HUES6 (cell line): ENCODE data around the gene TSSK6.

Experiments
- H3K27ac ChIP-seq: 2 replicates; pipeline ENCODE4 v1.7.0; 2013; ENCODE audit warnings: low read depth, mild to moderate bottlenecking, low read length, inconsistent platforms
- H3K27me3 ChIP-seq: 2 replicates; pipeline ENCODE4 v1.6.1; 2013; ENCODE audit warnings: low read length; ENCODE audit not compliant: control insufficient read depth, insufficient read depth
- H3K36me3 ChIP-seq: 2 replicates; pipeline ENCODE4 v1.6.1; 2013; ENCODE audit warnings: low read length; ENCODE audit not compliant: control insufficient read depth, insufficient read depth
- H3K4me1 ChIP-seq: 2 replicates; pipeline ENCODE4 v1.6.1; 2013; ENCODE audit warnings: low read length; ENCODE audit not compliant: control insufficient read depth, insufficient read depth
- H3K4me3 ChIP-seq: 2 replicates; pipeline ENCODE4 v1.5.1; 2013; ENCODE audit warnings: low read depth, low read length
- H3K9ac ChIP-seq: one replicate; pipeline ENCODE4 v1.6.1; 2013; ENCODE audit warnings: mild to moderate bottlenecking, low read length
- H3K9me3 ChIP-seq: 2 replicates; pipeline ENCODE4 v1.6.1; 2013; ENCODE audit warnings: low read depth, low read length; ENCODE audit not compliant: control insufficient read depth, insufficient read depth

Gene TSSK6

DNA sequence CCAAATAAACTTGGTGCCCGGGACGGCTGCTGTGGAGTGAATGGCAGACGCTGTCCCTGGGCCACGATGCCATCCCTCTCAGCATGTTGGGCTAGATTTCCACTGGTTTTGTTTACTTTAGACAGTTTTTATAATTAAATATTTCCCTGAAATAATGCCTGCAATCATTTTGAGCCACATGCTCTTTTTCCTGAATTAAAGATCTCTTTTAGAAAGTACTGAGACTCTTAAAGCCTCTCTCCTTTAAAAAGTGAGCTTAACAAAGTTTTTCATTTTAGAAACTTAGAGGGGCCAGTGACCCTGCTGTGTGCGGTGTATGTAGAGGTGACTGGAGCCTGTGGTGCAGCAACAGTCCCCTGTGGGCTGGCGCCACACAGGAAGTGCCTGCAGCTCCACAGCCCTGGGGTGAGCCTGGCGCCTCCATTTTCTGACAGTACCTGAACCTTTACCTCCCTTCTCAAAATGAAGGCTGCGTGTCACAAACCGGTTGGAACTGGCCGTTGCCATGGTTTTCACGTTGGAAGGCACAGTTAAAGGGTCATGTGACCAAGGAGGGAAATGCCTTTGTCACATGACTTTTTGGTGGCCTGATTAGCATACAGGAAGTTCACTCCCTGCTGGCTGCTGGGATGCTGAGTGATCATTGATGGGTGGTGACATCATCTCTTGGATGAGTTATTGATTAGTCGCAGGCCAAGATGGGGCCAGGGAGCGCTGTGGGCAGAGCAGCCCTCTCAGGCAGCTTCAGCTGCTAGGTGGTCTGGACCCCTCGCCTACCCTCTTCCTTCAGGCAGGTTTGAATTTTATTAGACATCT is 26.3 kb downstream of the TSSK6 start:
- H3K4me1 ChIP-seq: peaks cover 52% of the 10 kb centered on the region
- H3K27ac ChIP-seq: peak overlapping the region; percentile 81
- H3K9ac ChIP-seq: peak overlapping the region; percentile 67
- peak overlapping the region; percentile 4; the same call in 1 of the 2 replicates for H3K4me3 ChIP-seq
- no peaks in the 10 kb centered on the region for H3K27me3 ChIP-seq
- H3K9me3 ChIP-seq: no peaks in the 10 kb centered on the region
- H3K36me3 ChIP-seq: peaks cover 31% of the 10 kb centered on the region

DNA sequence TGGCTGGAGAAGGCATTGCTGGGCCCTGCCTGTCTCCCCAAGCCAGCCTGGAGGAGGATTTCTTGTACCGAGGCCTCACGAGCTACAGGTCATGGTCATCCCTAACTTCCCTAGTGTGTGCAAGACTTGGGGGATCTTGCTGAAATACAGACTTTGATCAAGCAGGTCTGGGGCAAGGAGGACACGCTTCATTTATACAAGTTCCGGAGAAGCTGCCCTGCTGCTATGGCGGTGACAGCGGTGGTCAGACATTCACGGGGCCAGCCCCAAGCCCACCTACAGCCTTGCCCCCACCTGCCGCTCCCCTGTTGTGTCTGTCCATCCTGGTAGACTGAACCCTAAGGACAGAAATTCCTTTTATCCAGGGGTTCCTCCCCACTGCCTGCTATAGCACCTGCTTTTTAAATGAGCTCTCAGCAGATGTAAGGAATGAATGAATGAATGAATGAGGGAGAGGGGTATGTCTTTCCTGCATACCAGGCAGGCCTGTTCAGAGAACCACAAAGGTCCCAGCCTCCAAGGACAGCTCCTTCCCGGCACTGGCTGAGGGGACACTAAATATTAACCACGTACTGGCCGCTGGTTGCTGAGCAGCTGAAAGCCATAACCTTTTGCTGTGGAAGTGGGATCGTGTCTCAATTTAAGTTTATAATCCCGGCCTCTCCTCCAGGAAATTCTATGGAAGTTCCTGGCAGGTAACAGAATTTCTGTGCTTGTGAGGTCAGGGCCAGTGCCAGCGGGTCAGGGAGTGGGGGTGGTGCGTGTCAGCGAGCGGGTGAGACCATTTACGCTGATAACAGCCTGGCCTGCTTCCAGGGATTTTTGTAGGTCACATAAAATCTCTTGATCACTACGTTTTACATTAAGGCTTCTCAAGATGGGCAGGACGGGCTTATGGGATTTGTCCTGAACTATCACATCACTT is 27.1 kb downstream of the TSSK6 start:
- Histone ChIP-seq H3K9me3 (no peaks in the 10 kb centered on the region), H3K9ac (peak overlapping the region; percentile 8), H3K27ac (peak overlapping the region; percentile 75), H3K36me3 (peaks cover 25% of the 10 kb centered on the region), H3K4me3 (peak overlapping the region; percentile 4; the same call in 1 of the 2 replicates), H3K27me3 (no peaks in the 10 kb centered on the region), H3K4me1 (peaks cover 52% of the 10 kb centered on the region)

DNA sequence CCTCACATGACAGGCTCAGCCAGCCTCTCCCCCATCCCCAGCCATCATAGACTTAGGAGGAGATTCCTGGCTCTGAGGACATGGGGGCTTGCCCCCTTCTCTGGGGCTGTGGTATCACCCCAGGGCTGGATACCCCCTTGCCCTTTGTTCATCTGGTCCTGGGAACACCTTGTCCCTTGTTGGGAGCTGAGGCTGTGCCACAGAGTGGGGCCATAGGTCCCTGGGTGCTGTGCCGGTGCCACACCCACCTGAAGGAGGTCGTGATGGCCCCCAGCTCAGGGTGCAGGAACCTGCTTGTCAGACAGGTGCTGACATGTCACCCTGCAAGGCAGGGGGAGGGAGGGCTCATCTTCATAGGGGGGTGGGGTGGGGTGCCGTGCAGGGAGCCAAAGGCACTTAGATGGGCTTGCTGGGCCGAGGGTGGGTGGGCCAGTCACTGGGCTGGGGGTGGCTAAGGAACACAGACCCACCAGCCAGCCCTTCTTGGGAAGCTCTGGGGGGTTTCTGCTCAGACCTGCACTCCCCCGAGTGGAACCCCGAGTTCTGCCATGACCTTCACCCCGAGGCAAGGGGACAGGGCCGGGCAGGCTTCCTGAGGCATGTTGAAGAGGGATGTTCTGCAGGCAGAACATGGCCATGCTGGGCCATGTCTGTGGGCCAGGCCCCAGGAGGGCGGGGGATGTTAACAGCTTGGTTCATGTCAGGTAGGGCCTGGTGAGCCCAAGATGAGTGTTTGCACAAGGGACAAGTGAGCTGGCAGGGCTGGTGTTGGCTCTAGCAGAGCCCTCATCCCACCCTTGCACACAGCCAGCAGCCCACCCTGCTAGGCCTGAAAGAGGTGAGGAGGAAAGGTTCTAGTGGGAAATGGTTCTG is 28.0 kb downstream of the TSSK6 start:
- Histone ChIP-seq H3K27me3 (no peaks in the 10 kb centered on the region), H3K4me1 (peaks cover 57% of the 10 kb centered on the region), H3K27ac (peak overlapping the region; percentile 18; the same call in 1 of the 2 replicates), H3K9me3 (no peaks in the 10 kb centered on the region), H3K36me3 (peaks cover 26% of the 10 kb centered on the region), H3K4me3 (no peak overlapping the region), H3K9ac (peak overlapping the region; percentile 8)

DNA sequence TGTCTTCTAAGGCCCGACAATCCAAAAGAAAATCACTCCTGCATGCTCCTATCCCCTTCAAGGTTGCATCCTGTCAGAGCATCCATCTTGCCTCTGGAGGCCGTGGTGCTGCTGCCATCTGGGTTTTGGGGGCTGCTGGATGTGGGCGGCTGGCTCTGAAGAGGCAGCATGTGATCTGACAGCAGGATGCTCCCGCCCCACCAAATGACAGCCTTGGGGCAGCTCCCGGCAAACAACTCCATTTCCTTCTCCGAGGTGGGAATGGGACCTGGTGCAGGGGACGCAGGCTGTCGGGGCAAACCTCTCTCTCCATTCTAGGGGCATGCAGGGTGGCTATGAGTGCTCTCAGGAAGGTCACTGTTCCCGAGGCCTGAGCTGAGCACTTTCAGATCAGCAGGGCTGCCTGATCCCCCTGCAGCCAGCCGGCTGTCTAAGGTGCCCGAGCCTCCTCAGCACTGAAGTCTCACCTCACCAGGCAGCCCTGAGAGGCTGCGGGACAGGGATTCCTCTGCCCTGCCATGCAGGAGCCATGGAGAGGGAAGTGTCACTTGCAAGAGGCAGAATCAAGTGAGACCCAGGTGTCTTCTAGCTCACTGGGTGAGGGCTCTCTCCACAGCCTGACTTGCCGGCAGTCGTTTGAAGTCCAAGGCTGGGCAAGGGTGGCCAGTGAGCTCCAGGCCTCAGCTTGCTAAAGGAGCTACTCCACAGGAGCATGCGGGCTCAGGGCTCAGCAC is 28.8 kb downstream of the TSSK6 start:
- Histone ChIP-seq H3K9ac (peak overlapping the region; percentile 5), H3K4me3 (no peak overlapping the region), H3K36me3 (peaks cover 20% of the 10 kb centered on the region), H3K27ac (no peak overlapping the region), H3K9me3 (no peaks in the 10 kb centered on the region), H3K27me3 (no peaks in the 10 kb centered on the region), H3K4me1 (peaks cover 58% of the 10 kb centered on the region)

DNA sequence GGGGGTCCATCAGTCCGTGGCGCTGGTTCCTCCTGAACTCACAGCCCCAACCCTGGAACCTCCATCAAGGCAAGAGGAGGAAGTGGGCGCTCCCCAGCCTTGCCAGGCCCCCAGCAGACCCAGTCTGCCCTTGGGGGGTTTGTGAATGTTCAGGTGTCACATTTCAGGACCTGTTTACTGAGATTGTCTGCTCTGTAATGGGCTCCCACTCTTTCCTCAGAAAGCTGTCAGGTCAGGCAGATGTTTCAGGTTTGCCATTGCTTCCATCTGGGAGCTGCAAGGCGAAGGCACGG is 29.4 kb downstream of the TSSK6 start:
- H3K4me1 ChIP-seq: peaks cover 58% of the 10 kb centered on the region
- peak overlapping the region; percentile 50; the same call in 1 of the 2 replicates for H3K27ac ChIP-seq

DNA sequence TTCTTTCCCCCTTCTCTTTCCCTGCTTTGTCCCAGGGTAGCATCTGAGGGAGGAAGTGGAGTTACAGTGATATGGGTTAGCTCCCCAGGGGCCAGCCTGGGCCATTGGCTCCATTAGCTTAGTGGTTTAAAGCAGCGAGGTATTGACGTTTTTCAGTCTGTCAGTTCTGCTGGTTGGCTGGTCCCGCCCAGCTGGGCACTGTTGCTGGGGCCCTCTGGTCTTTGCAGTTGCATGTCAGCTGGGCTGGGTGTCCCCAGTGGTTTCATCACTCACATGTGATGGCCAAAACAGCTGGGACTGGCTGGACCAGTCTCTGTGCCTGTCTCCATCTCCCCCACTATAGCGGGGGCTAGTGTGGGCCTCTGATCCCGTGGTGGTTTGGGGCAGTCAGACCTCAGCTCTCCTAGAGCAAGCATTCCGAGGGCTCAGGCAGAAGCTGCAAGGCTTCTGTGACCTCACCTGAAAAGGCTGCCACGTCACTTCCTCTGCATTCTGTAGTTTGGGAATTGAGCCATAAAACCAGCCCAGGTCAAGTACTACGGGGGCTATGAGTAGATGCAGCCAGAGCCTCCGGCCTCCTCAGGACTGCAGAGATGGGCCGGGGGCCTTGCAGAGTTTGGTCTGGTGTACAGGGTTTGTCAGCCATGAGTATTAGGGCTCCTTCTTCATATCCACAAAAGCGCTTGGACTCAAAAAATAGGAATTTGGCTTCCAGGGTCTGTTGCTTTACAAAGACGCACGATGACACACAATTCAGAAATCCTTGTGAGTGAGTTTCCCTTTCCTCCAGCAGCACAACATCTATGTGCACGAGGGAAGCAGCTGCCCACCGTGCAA is 30.0 kb downstream of the TSSK6 start:
- no peaks in the 10 kb centered on the region for H3K27me3 ChIP-seq
- H3K36me3 ChIP-seq: peaks cover 20% of the 10 kb centered on the region
- H3K4me3 ChIP-seq: no peak overlapping the region
- peaks cover 58% of the 10 kb centered on the region for H3K4me1 ChIP-seq
- H3K9me3 ChIP-seq: no peaks in the 10 kb centered on the region
- H3K9ac ChIP-seq: peak overlapping the region; percentile 13
- peak overlapping the region; percentile 50; the same call in 1 of the 2 replicates for H3K27ac ChIP-seq

More for the DNA sequence above, 29.4 kb downstream of the TSSK6 start:
- H3K36me3 ChIP-seq: peaks cover 18% of the 10 kb centered on the region
- H3K9me3 ChIP-seq: no peaks in the 10 kb centered on the region
- no peak overlapping the region for H3K4me3 ChIP-seq
- H3K27me3 ChIP-seq: no peaks in the 10 kb centered on the region
- H3K9ac ChIP-seq: peak overlapping the region; percentile 13

DNA sequence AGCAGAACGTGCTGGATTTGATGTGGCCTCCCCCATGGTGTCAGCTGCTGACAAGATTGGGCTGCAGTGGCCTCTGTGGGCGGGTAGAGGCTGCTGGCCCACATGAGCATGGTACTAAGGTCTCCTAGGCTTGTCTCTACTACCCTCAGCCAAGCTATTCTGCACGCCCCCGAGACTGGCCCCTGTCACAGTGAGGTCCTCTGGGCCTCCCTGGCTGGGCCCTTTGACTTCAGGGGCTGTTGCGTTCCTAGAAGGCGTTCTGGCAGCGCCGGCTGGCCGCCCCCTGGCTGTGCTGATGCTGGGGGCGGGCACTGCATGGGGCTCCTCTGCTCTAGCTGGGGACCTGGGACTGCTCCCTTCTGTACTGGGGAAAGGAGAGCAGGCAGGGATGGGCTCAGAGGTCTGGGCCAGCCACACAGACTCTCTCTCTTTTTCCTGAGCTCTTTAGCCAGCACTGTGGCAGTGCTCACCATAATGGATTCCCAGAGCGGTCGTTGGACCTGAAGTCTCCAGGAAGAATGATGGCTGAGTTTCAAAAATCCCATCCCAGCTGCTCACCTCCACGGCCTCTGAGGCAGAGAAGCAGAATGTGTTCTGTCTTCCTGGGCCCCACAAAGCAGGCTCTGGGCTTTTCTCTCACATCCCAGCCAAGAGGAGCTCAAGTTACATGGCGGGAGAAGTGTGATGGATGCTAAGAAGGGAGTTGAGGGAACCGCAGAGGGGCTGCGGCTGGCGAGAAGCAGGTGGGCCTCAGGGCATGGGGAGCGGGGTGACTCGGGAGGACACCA is 32.3 kb downstream of the TSSK6 start:
- peaks cover 21% of the 10 kb centered on the region for H3K36me3 ChIP-seq
- no peaks in the 10 kb centered on the region for H3K9me3 ChIP-seq
- no peak overlapping the region for H3K27ac ChIP-seq
- H3K4me1 ChIP-seq: peaks cover 38% of the 10 kb centered on the region
- no peak overlapping the region for H3K4me3 ChIP-seq
- no peak overlapping the region for H3K9ac ChIP-seq
- no peaks in the 10 kb centered on the region for H3K27me3 ChIP-seq

DNA sequence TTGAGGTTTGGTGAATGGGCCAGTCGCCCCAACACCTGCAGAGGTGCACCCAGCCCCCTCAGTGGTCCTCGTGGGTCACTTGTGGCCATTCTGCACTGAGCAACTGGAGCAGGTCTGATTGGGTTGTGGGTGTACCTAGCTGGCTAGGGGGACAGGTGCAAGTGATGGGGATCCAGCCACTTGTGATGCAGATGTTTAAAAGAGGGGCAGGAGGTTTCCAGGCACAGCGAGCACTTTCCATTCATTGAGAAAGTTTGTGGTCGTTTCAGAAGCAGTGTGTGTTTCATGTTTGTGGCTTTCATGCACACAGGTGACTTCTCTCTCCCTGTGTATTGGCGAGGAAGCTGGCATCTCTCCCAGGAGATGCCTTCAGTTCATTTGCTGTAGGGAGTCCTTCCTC is 34.7 kb downstream of the TSSK6 start:
- H3K9me3 ChIP-seq: no peaks in the 10 kb centered on the region
- H3K4me3 ChIP-seq: no peak overlapping the region
- H3K36me3 ChIP-seq: peaks cover 21% of the 10 kb centered on the region
- no peak overlapping the region for H3K9ac ChIP-seq
- H3K27ac ChIP-seq: no peak overlapping the region
- H3K27me3 ChIP-seq: no peaks in the 10 kb centered on the region
- peaks cover 31% of the 10 kb centered on the region for H3K4me1 ChIP-seq

DNA sequence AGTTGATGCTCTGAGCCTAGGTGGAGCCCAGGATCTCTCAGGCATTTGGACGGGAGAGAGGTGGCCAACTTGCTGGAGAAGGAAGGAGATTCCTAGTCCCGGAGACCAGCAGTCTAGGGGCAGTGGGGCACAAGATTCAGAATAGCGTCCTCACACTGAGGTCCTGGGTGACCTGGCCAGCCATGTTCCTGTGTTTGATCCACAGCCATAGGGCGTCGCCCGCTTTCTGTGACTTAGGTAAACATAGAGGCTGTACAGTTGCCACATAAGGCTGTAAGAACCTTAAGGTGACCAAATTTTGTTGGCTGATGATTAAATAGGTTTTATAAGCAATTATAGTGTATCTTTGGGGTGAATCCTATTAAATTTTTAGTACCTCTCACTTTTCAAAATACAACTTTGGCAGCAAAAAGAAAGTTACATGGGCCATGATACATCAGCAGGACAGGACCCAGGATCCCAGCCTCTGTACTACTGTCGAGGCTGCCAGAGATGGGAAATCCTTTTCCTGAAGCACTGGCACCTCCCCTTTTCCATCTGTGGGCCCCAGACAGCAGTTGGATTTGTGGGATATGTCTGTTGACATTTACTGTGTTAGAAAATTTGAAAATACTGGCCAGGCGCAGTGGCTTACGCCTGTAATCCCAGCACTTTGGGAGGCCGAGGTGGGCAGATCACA is 37.5 kb downstream of the TSSK6 start:
- Histone ChIP-seq H3K27ac (no peak overlapping the region), H3K9ac (no peak overlapping the region), H3K27me3 (no peaks in the 10 kb centered on the region), H3K4me3 (no peak overlapping the region), H3K4me1 (peaks cover 38% of the 10 kb centered on the region), H3K36me3 (peaks cover 20% of the 10 kb centered on the region), H3K9me3 (no peaks in the 10 kb centered on the region)
